Liver (tissue), 9 donors: ENCODE results near the gene STN1. TPM values are rescaled to one million over a fixed set of nuclear protein-coding genes. Genes with fewer than 3 reads are reported as not detected.

Experiments
- DNase-seq: peaks from one replicate; pipeline ENCODE4 v3.0.0-alpha.2; 2017; ENCODE audit warnings: low spot score
- H3K27ac ChIP-seq, 2 donors: one replicate each; pipeline ENCODE4 v1.7.0; 2013; ENCODE audit warnings: inconsistent platforms in 2 of 2, low read length in 2 of 2, control low read depth in 1 of 2, low read depth in 1 of 2, mild to moderate bottlenecking in 1 of 2
- H3K27me3 ChIP-seq, 4 donors: one replicate each; pipeline versions ENCODE4 v1.6.1 to v1.7.0; 2013; ENCODE audit warnings: low read length in 3 of 4, inconsistent platforms in 1 of 4, mild to moderate bottlenecking in 1 of 4, moderate library complexity in 1 of 4; ENCODE audit not compliant: control insufficient read depth in 4 of 4, insufficient read depth in 4 of 4
- H3K36me3 ChIP-seq, 4 donors: one replicate each; pipeline versions ENCODE4 v1.6.1 to v1.7.0; 2013; ENCODE audit warnings: low read length in 3 of 4, mild to moderate bottlenecking in 3 of 4, low read depth in 1 of 4, moderate library complexity in 1 of 4; ENCODE audit not compliant: control insufficient read depth in 4 of 4, insufficient read depth in 3 of 4
- H3K4me1 ChIP-seq, 4 donors: one replicate each; pipeline versions ENCODE4 v1.6.1 to v1.7.0; 2013; ENCODE audit warnings: low read length in 3 of 4, mild to moderate bottlenecking in 3 of 4, moderate library complexity in 1 of 4; ENCODE audit not compliant: control insufficient read depth in 4 of 4, insufficient read depth in 4 of 4
- H3K4me3 ChIP-seq, 3 donors: one replicate each; pipeline versions ENCODE4 v1.6.1 to v1.7.0; 2013; ENCODE audit warnings: low read length in 3 of 3, control low read depth in 1 of 3, low read depth in 1 of 3, mild to moderate bottlenecking in 1 of 3
- H3K9ac ChIP-seq, 2 donors: one replicate each; pipeline ENCODE4 v1.7.0; 2013; ENCODE audit warnings: low read length in 2 of 2, mild to moderate bottlenecking in 2 of 2, moderate library complexity in 2 of 2, control low read depth in 1 of 2, low read depth in 1 of 2
- H3K9me3 ChIP-seq, 4 donors: one replicate each; pipeline versions ENCODE4 v1.6.1 to v1.7.0; 2013; ENCODE audit warnings: low read length in 3 of 4; ENCODE audit not compliant: control insufficient read depth in 4 of 4
- EGR1 ChIP-seq, 2 donors: IDR thresholded peaks; 2 replicates each; pipeline ENCODE4 v1.6.1; 2016 to 2018; ENCODE audit warnings: antibody characterized with exemption in 2 of 2, low read depth in 2 of 2
- FOXA1 ChIP-seq: IDR thresholded peaks from 2 replicates; pipeline ENCODE4 v1.6.1; 2016; ENCODE audit warnings: antibody characterized with exemption
- GABPA ChIP-seq, 2 donors: IDR thresholded peaks in 1 of 2; conservative IDR thresholded peaks in 1 of 2; 2 replicates each; pipeline ENCODE4 v1.6.1; 2016; ENCODE audit warnings: antibody characterized with exemption in 2 of 2, mild to moderate bottlenecking in 1 of 2, moderate library complexity in 1 of 2
- HNF4A ChIP-seq, 2 donors: conservative IDR thresholded peaks; 2 replicates each; pipeline ENCODE4 v1.6.1; 2016; ENCODE audit warnings: antibody characterized with exemption in 2 of 2, mild to moderate bottlenecking in 2 of 2
- HNF4G ChIP-seq: IDR thresholded peaks from 2 replicates; pipeline ENCODE4 v1.6.1; 2016; ENCODE audit warnings: antibody characterized with exemption
- JUND ChIP-seq, 2 donors: IDR thresholded peaks; 2 replicates each; pipeline ENCODE4 v1.6.1; 2016; ENCODE audit warnings: antibody characterized with exemption in 2 of 2
- RAD21 ChIP-seq, 2 donors: IDR thresholded peaks; 2 replicates each; pipeline ENCODE4 v1.6.1; 2016; ENCODE audit warnings: antibody characterized with exemption in 2 of 2, mild to moderate bottlenecking in 2 of 2
- REST ChIP-seq: IDR thresholded peaks from 2 replicates; pipeline ENCODE4 v1.6.1; 2016; ENCODE audit warnings: antibody characterized with exemption, mild to moderate bottlenecking
- RXRA ChIP-seq, 2 donors: IDR thresholded peaks; 2 replicates each; pipeline ENCODE4 v1.6.1; 2017 to 2018; ENCODE audit warnings: antibody characterized with exemption in 2 of 2, mild to moderate bottlenecking in 1 of 2
- SP1 ChIP-seq: IDR thresholded peaks from 2 replicates; pipeline ENCODE4 v1.6.1; 2018; ENCODE audit warnings: antibody characterized with exemption, mild to moderate bottlenecking
- TAF1 ChIP-seq: conservative IDR thresholded peaks from 2 replicates; pipeline ENCODE4 v1.6.1; 2016; ENCODE audit warnings: antibody characterized with exemption, mild to moderate bottlenecking
- YY1 ChIP-seq: IDR thresholded peaks from 2 replicates; pipeline ENCODE4 v1.6.1; 2016; ENCODE audit warnings: antibody characterized with exemption, mild to moderate bottlenecking
- WGBS: extraction: QIAGEN DNeasy Blood & Tissue Kit; methylation state at CpG from one replicate; pipeline ENCODE4 v1.1.7; 2013; 5-methylcytosine and 5-hydroxymethylcytosine counted together
- polyA plus RNA-seq, 2 donors: library from polyadenylated mRNA; stranded (reverse) in 1 of 2; unstranded in 1 of 2; fragments of 200-250 nt in 1 of 2; fragments of >200 nt in 1 of 2; fragmentation: Nextera tagmentation in 1 of 2; extraction: Ambion mirVana in 1 of 2; gene quantifications; one replicate each; pipeline versions ENCODE4 v1.2.1 to v1.2.3, GENCODE V29; 2013 to 2015
- total RNA-seq, 2 donors: library from RNA; depleted of rRNA; stranded (reverse); fragments of >200 nt; gene quantifications; one replicate each; pipeline ENCODE4 v1.2.3, GENCODE V29; 2014
- TF ChIP-seq, protein P1 (sequence below): IDR thresholded peaks from 2 replicates; pipeline ENCODE4 v1.6.1; 2016; ENCODE audit warnings: antibody characterized with exemption
- TF ChIP-seq, protein P2 (sequence below): IDR thresholded peaks from 2 replicates; pipeline ENCODE4 v1.6.1; 2016; ENCODE audit warnings: antibody characterized with exemption
- TF ChIP-seq, protein P3 (sequence below): fragments of 150-350 bp; IDR thresholded peaks from 2 replicates; pipeline ENCODE4 v1.5.1; 2017; ENCODE audit warnings: improper control_type of control experiment, low read depth, low read length; ENCODE audit not compliant: missing input control
- donor health status: healthy.
- donor health status: healthy.
- donor health status: healthy.
- donor health status: healthy.
- donor health status: healthy.

Gene STN1
- total and polyA plus RNA-seq, 4 donors, result 6.9 to 12.9 (median 8.0) TPM

- H3K9ac ChIP-seq, result no peak overlapping the region
- no peaks in the 10 kb centered on the region for H3K27me3 ChIP-seq
- H3K36me3 ChIP-seq, result no peaks in the 10 kb centered on the region
- H3K4me3 ChIP-seq, result no peak overlapping the region
- no peak for DNase-seq
- no peaks in the 10 kb centered on the region for H3K9me3 ChIP-seq
- TF ChIP-seq, protein P1, sequence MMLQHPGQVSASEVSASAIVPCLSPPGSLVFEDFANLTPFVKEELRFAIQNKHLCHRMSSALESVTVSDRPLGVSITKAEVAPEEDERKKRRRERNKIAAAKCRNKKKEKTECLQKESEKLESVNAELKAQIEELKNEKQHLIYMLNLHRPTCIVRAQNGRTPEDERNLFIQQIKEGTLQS, result no peak
- no peak for TF ChIP-seq EGR1 (IDR thresholded peaks at IDR 0.05; ENCODE audit: low read depth in 2 of 2)
- no peak for TF ChIP-seq REST
- TF ChIP-seq SP1, result no peak
- no peak for TF ChIP-seq TAF1
- no peak for TF ChIP-seq JUND (IDR thresholded peaks at IDR 0.05)
- TF ChIP-seq HNF4G, result no peak
- TF ChIP-seq YY1, result no peak
- TF ChIP-seq, protein P2, sequence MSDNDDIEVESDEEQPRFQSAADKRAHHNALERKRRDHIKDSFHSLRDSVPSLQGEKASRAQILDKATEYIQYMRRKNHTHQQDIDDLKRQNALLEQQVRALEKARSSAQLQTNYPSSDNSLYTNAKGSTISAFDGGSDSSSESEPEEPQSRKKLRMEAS, result no peak
- TF ChIP-seq, protein P3, sequence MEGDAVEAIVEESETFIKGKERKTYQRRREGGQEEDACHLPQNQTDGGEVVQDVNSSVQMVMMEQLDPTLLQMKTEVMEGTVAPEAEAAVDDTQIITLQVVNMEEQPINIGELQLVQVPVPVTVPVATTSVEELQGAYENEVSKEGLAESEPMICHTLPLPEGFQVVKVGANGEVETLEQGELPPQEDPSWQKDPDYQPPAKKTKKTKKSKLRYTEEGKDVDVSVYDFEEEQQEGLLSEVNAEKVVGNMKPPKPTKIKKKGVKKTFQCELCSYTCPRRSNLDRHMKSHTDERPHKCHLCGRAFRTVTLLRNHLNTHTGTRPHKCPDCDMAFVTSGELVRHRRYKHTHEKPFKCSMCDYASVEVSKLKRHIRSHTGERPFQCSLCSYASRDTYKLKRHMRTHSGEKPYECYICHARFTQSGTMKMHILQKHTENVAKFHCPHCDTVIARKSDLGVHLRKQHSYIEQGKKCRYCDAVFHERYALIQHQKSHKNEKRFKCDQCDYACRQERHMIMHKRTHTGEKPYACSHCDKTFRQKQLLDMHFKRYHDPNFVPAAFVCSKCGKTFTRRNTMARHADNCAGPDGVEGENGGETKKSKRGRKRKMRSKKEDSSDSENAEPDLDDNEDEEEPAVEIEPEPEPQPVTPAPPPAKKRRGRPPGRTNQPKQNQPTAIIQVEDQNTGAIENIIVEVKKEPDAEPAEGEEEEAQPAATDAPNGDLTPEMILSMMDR, result no peak
- TF ChIP-seq RAD21 (IDR thresholded peaks at IDR 0.05), result no peak
- no peak for TF ChIP-seq RXRA (IDR thresholded peaks at IDR 0.05)
- no peak overlapping the region for H3K27ac ChIP-seq
- WGBS, result 73% methylated on average over 3 of the region's 3 CpGs
- H3K4me1 ChIP-seq, result peaks cover 5 to 28% (median 17%) of the 10 kb centered on the region in 4 donors
Observed at GRCh38 chr10:103850572-103850895, 67.5 kb downstream of the STN1 start.

- no peaks in the 10 kb centered on the region for H3K36me3 ChIP-seq
- H3K4me3 ChIP-seq, result no peak overlapping the region
- 68% methylated on average over 8 of the region's 8 CpGs for WGBS
- no peak for DNase-seq
- TF ChIP-seq TAF1, result no peak
- TF ChIP-seq RAD21 (IDR thresholded peaks at IDR 0.05), result no peak
- TF ChIP-seq JUND (IDR thresholded peaks at IDR 0.05), result no peak
- TF ChIP-seq, protein P3, result no peak
- TF ChIP-seq FOXA1, result no peak
- no peak for TF ChIP-seq EGR1 (IDR thresholded peaks at IDR 0.05; ENCODE audit: low read depth in 2 of 2)
- TF ChIP-seq, protein P1, result no peak
- TF ChIP-seq SP1, result no peak
- TF ChIP-seq HNF4A (conservative IDR thresholded peaks at IDR 0.05), result no peak
- TF ChIP-seq YY1, result no peak
- no peak for TF ChIP-seq GABPA (IDR thresholded peaks at IDR 0.05 in 1 of 2, conservative IDR thresholded peaks at IDR 0.05 in 1 of 2)
- TF ChIP-seq REST, result no peak
- TF ChIP-seq, protein P2, result no peak
- TF ChIP-seq RXRA (IDR thresholded peaks at IDR 0.05), result no peak
- TF ChIP-seq HNF4G, result no peak
- H3K9ac ChIP-seq, result no peak overlapping the region
- H3K4me1 ChIP-seq, result peaks cover 5 to 28% (median 17%) of the 10 kb centered on the region in 4 donors
- peak overlapping the region in 1 of 2 donors; percentile 20 for H3K27ac ChIP-seq
- H3K27me3 ChIP-seq, result no peaks in the 10 kb centered on the region
- H3K9me3 ChIP-seq, result no peaks in the 10 kb centered on the region
Observed at GRCh38 chr10:103849880-103850571, 68.0 kb downstream of the STN1 start.
